Type B pancreatic cell (in vitro differentiated cells): ENCODE data around the gene GRK1. TPM values are rescaled to one million over a fixed set of nuclear protein-coding genes. Genes with fewer than 3 reads are reported as not detected.

Experiments
- DNase-seq: peaks from one replicate; pipeline ENCODE4 v3.0.0; 2021; ENCODE audit warnings: mixed read lengths; ENCODE audit not compliant: unreplicated experiment; ENCODE audit errors: extremely low spot score
- H3K27ac Mint-ChIP-seq: 2 replicates; pipeline ENCODE4 v1.8.0; 2021; ENCODE audit warnings: mild to moderate bottlenecking, mixed read lengths
- H3K27me3 Mint-ChIP-seq: 2 replicates; pipeline ENCODE4 v1.8.0; 2021; ENCODE audit warnings: mixed read lengths
- H3K36me3 Mint-ChIP-seq: 2 replicates; pipeline ENCODE4 v1.8.0; 2021; ENCODE audit warnings: mixed read lengths
- H3K4me1 Mint-ChIP-seq: one replicate; pipeline ENCODE4 v1.8.0; 2021; ENCODE audit warnings: mixed read lengths; ENCODE audit not compliant: unreplicated experiment
- H3K4me3 Mint-ChIP-seq: 2 replicates; pipeline ENCODE4 v1.8.0; 2021; ENCODE audit warnings: mild to moderate bottlenecking, mixed read lengths
- H3K9me3 Mint-ChIP-seq: 2 replicates; pipeline ENCODE4 v1.8.0; 2021; ENCODE audit warnings: mixed read lengths
- total RNA-seq: library from RNA; stranded (reverse); gene quantifications from 2 replicates; pipeline ENCODE4 v1.2.1, GENCODE V29; 2021; ENCODE audit warnings: low replicate concordance
- TF ChIP-seq, protein P1 (sequence below): fragments of 200-600 bp; sonication (generic); conservative IDR thresholded peaks from 2 replicates; pipeline ENCODE4 v1.5.0; 2021; ENCODE audit warnings: antibody characterized with exemption, mild to moderate bottlenecking

GRK1 gene
- total RNA-seq, 1 donor from 2014 or later, result 0.85 TPM

DNA sequence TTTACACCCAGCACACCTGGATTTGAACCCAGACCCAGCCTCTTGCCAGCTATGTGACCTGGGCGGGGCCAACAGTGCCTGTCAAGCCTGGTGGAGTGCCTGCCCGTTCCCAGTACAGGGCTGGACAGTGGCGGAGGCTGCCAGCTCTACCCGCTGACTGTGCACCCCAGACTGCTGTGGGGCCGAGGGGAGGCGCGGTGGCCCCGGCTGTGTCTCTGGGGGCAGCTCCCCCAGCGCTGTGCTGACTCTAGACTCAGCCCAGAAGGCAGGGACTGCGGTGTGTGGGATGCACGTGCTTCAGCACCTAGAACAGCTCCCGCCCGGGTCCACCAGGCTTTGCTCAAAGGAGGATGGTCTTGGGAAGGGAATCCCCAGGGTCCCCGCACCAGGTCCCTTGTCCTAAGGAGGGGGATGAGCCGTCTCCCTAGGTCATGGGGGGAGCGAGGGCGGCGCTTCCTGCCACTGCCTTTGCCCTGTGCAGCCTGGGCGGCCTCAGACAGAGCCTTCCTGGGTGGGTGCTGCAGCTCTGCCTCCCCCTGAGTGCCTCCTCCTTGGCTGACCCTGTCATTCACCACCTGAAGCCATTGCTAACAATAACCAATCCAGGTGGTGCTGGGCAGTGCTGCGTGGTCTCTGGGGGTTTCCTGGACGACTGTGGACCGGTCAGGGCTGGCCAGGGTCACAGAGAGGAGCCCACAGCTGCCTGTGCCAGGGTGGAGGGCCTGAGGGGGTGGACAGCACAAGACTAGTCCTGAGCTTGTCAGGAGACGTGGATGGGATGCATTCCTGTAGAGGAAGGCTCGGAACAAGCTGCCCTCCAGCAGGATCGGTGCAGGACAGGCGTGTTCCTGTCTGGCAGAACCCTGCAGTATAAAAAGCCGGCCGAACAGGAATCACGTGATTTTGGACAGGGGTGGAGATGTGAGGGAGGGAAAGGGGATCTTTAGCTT, 110.6 kb downstream of the GRK1 start:
- TF ChIP-seq, protein P1, sequence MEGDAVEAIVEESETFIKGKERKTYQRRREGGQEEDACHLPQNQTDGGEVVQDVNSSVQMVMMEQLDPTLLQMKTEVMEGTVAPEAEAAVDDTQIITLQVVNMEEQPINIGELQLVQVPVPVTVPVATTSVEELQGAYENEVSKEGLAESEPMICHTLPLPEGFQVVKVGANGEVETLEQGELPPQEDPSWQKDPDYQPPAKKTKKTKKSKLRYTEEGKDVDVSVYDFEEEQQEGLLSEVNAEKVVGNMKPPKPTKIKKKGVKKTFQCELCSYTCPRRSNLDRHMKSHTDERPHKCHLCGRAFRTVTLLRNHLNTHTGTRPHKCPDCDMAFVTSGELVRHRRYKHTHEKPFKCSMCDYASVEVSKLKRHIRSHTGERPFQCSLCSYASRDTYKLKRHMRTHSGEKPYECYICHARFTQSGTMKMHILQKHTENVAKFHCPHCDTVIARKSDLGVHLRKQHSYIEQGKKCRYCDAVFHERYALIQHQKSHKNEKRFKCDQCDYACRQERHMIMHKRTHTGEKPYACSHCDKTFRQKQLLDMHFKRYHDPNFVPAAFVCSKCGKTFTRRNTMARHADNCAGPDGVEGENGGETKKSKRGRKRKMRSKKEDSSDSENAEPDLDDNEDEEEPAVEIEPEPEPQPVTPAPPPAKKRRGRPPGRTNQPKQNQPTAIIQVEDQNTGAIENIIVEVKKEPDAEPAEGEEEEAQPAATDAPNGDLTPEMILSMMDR, result no peak
- H3K36me3 Mint-ChIP-seq, result no peaks in the 10 kb centered on the region
- DNase-seq, result no peak
- no peaks in the 10 kb centered on the region for H3K4me1 Mint-ChIP-seq
- peaks cover 22% of the 10 kb centered on the region for H3K27me3 Mint-ChIP-seq
- H3K27ac Mint-ChIP-seq, result no peak overlapping the region
- H3K4me3 Mint-ChIP-seq, result no peak overlapping the region
- H3K9me3 Mint-ChIP-seq, result peaks cover under 1% of the 10 kb centered on the region

DNA sequence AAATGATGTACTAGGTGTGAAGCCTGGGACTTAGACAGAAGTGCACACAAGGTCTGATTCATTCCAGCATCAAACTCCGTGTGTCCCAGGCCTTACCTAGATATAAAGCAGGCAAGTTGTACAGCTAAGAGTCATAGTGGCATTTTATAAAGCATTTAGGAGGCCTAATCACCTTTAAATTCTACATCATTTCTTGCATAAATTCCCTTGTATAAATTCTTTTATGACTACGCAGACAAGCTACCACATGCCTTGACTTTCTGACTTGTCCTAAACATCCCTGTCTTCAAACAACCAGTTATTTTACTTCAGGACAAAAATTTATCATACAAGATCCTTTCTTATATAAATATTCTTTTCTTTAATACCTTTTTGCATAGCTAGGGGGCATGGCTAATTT, 114.6 kb downstream of the GRK1 start:
- DNase-seq, result no peak
- TF ChIP-seq, protein P1, result no peak
- Mint-ChIP-seq H3K9me3 (no peaks in the 10 kb centered on the region), H3K27ac (no peak overlapping the region), H3K4me1 (no peaks in the 10 kb centered on the region), H3K4me3 (no peak overlapping the region), H3K36me3 (no peaks in the 10 kb centered on the region), H3K27me3 (peaks cover 42% of the 10 kb centered on the region)

DNA sequence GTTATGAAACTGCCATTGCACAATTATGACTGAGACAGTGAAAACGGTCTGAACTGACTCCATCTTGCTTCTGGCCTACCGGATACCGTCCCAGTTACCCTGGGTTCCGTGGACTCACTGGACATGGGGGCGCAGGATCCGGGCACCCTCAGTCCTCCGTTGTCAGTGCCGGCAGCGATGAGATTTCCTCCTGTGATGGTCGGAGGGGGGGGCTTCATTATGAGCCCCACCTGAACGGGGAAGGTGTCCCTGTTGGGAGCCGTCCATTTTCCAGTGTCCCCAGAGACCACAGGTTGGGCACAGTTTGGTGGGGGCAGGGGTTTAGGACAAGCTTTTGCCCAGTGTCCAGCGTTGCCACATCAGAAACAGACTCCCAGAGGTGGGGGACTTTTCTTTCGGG, 115.5 kb downstream of the GRK1 start:
- DNase-seq, result no peak
- Mint-ChIP-seq H3K27ac (no peak overlapping the region), H3K9me3 (no peaks in the 10 kb centered on the region), H3K4me3 (no peak overlapping the region), H3K4me1 (no peaks in the 10 kb centered on the region), H3K36me3 (no peaks in the 10 kb centered on the region), H3K27me3 (peaks cover 42% of the 10 kb centered on the region)
- TF ChIP-seq, protein P1, result no peak

DNA sequence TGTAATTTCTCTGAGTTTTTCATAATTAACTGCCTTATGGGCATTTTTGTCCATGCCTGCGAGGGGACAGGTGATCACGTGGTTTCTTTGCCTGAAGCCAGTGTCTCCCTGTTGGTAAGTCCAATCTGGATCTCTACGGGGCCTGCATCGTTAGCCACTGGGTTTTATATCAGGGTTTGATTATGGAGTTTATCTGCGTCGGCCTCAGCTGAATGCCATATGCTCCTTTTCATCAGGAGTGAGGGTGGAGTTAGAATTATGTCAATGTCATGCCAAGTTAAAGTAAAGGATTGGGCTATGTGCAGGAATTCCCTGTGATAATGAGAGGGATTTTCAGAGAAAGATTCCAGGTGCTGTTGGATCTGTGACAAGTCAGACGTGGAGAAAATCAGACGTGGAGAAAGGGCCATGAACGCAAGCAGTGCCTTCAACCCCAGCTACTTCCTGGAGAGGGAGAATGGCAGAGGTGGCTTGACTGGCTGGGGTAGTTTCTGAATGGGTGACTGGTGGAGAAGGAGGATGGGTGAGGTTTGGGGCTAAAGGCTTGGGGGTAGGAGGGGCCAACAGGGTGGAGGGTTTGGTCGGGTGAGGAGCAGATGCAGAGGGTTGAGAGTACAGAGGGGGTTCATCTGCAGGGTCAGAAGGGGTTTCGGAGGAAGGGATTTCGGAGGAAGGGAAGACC, 116.3 kb downstream of the GRK1 start:
- no peak overlapping the region for H3K27ac Mint-ChIP-seq
- no peaks in the 10 kb centered on the region for H3K9me3 Mint-ChIP-seq
- TF ChIP-seq, protein P1, result no peak
- H3K4me1 Mint-ChIP-seq, result no peaks in the 10 kb centered on the region
- DNase-seq, result no peak
- no peaks in the 10 kb centered on the region for H3K36me3 Mint-ChIP-seq
- H3K4me3 Mint-ChIP-seq, result no peak overlapping the region
- peaks cover 42% of the 10 kb centered on the region for H3K27me3 Mint-ChIP-seq

DNA sequence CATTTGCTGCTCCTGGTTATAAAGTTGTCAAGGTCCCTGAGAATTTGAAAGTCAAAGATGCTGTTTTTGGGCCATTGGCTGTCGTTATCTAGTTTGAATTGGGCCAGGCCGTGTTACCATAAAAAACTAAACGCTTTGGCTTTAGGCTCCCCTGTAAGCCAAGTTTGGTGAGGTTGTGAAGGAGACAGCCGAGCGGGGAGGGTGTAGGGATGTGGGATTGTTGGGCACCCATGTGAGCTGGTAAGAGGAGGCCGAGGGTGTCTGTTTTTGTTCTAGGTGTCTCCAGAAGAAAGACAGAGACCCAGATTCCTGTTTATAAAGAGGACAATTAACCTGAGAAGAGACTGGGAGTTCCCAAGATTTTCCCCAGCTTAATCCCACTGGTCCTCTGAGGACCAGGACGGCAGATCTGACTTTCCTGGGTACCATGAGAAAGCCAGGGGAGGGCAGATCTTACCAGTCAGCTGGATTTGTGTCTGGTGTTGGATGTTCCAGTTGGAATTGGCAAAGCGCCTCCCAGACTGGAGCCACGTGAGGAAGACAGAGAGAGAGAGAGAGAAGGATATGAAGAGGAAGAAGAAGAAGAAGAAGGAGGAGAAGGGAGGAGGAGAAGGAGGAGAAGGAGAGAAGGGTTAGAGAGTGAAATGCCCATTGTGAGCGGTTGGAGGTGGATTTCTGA, 117.1 kb downstream of the GRK1 start:
- H3K36me3 Mint-ChIP-seq, result no peaks in the 10 kb centered on the region
- H3K27ac Mint-ChIP-seq, result no peak overlapping the region
- peaks cover 38% of the 10 kb centered on the region for H3K27me3 Mint-ChIP-seq
- H3K4me1 Mint-ChIP-seq, result no peaks in the 10 kb centered on the region
- no peaks in the 10 kb centered on the region for H3K9me3 Mint-ChIP-seq
- no peak for DNase-seq
- no peak overlapping the region for H3K4me3 Mint-ChIP-seq
- TF ChIP-seq, protein P1, result no peak
